Measurements from ENCODE around the gene FNDC8.
"Not testable (repeated sequence)": the region's sequence is repeated elsewhere in the genome, so short reads cannot be mapped to it uniquely, and the experiment has no call there.

Gene FNDC8

GRCh38 chr17:35146214-35146833, 24.9 kb downstream of the FNDC8 start:
- DNase-seq = no peak

- no peak for DNase-seq
These were observed 26.0 kb downstream of the FNDC8 start, which contains the start of gene UNC45B for GRCh38 chr17:35147375-35147905. Gene UNC45B (plus strand): TSS chr17:35147817. CDS start chr17:35148264, 447 bp downstream.

GRCh38 chr17:35148144-35148543, 26.7 kb downstream of the FNDC8 start:
- DNase-seq = no peak

GRCh38 chr17:35149941-35150340, 28.5 kb downstream of the FNDC8 start:
- DNase-seq = no peak

GRCh38 chr17:35151080-35151479, 29.7 kb downstream of the FNDC8 start:
- not testable (repeated sequence) for DNase-seq

- DNase-seq = no peak
These were observed 31.2 kb downstream of the FNDC8 start for GRCh38 chr17:35152421-35153140.

GRCh38 chr17:35154196-35155165, 33.1 kb downstream of the FNDC8 start:
- no peak for DNase-seq

- DNase-seq = no peak
These were observed 33.8 kb downstream of the FNDC8 start for GRCh38 chr17:35155246-35155645.

- DNase-seq = no peak
These were observed 38.5 kb downstream of the FNDC8 start for GRCh38 chr17:35159940-35160339.

- DNase-seq = peak; percentile 53
These were observed 39.2 kb downstream of the FNDC8 start for GRCh38 chr17:35160354-35161201.

- peak; percentile 56 for DNase-seq
These were observed 39.9 kb downstream of the FNDC8 start for GRCh38 chr17:35161281-35161761.

GRCh38 chr17:35162755-35163154, 41.3 kb downstream of the FNDC8 start:
- no peak for DNase-seq

- no peak for DNase-seq
These were observed 42.5 kb downstream of the FNDC8 start for GRCh38 chr17:35163886-35164285.

- no peak for DNase-seq
These were observed 43.3 kb downstream of the FNDC8 start for GRCh38 chr17:35164716-35165115.

- no peak for DNase-seq
These were observed 45.1 kb downstream of the FNDC8 start for GRCh38 chr17:35166526-35166925.

- no peak for DNase-seq
These were observed 45.6 kb downstream of the FNDC8 start for GRCh38 chr17:35167046-35167445.

- no peak for DNase-seq
These were observed 46.3 kb downstream of the FNDC8 start for GRCh38 chr17:35167666-35168065.

- DNase-seq = no peak
These were observed 48.5 kb downstream of the FNDC8 start for GRCh38 chr17:35169835-35170363.

GRCh38 chr17:35170968-35171771, 49.8 kb downstream of the FNDC8 start:
- DNase-seq = peak; percentile 74

- peak; percentile 73 for DNase-seq
These were observed 50.4 kb downstream of the FNDC8 start for GRCh38 chr17:35171834-35172233.

- DNase-seq = not testable (repeated sequence)
These were observed 50.9 kb downstream of the FNDC8 start for GRCh38 chr17:35172321-35172720.

Data from CD4-positive, alpha-beta T cell treated with Interleukin-4 for 4 hours (primary cell).